ENCODE measurements around the gene CNPY1. TPM values are rescaled to one million over a fixed set of nuclear protein-coding genes. Genes with fewer than 3 reads are reported as not detected.

CNPY1 gene
- total RNA-seq, 2 experiments from 2014 or later = not detected

GRCh38 chr7:155576900-155577508 is 30.6 kb upstream of the CNPY1 start:
- ChIA-PET CTCF (no interaction called here), POLR2A (no interaction called here)
- TF ChIP-seq CTCF (IDR thresholded peaks at IDR 0.05) = no peak
- Histone ChIP-seq H3K27ac (ENCODE audit: low read depth in 1 of 2, low read length in 2 of 2) (no peak overlapping the region), H3K36me3 (ENCODE audit: insufficient read depth, low read length) (no peaks in the 10 kb centered on the region), H3K27me3 (ENCODE audit: control insufficient read depth in 1 of 2, insufficient read depth in 2 of 2, low read length in 2 of 2) (no peaks in the 10 kb centered on the region), H3K4me1 (ENCODE audit: insufficient read depth, low read length) (no peaks in the 10 kb centered on the region), H3K9me3 (ENCODE audit: control insufficient read depth in 1 of 2, insufficient read depth in 1 of 2, low read length in 2 of 2) (no peaks in the 10 kb centered on the region), H3K4me3 (ENCODE audit: low read length) (no peak overlapping the region)
- Mint-ChIP-seq H3K27me3 (peaks cover 17% of the 10 kb centered on the region), H3K9me3 (no peaks in the 10 kb centered on the region), H3K4me1 (ENCODE audit: low read depth) (no peaks in the 10 kb centered on the region), H3K36me3 (ENCODE audit: low read depth) (no peaks in the 10 kb centered on the region), H3K27ac (no peak overlapping the region), H3K4me3 (no peak overlapping the region)
- DNase-seq (no peak), ATAC-seq (ENCODE audit: poor library complexity) (no peak)
- intact Hi-C loops (cut with DNase I, micrococcal nuclease) = no loop called here

DNA sequence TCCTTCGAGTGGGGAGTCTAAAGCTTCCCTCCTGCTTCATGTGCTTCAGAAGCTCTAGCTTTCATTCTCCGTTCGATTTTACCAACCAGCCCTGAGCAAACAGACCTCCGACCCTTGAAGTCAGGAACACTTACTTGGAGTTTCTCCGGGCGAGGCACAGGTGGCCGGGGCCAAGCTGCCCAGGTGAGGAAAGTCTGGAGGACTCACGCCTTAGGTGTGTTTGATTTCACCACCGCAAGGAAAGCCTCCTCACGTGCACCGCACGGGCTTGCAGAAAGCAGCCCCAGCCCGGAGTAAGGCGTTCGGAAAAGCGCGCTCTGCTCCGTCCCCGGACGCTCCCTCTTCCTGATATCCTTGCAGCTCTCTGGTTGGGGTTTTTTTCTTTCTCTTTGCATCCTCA is 30.1 kb upstream of the CNPY1 start:
- TF ChIP-seq CTCF (IDR thresholded peaks at IDR 0.05) = no peak
- H3K9me3 Mint-ChIP-seq = no peaks in the 10 kb centered on the region
- Histone ChIP-seq H3K4me1 (ENCODE audit: insufficient read depth, low read length) (no peaks in the 10 kb centered on the region), H3K27ac (ENCODE audit: low read depth in 1 of 2, low read length in 2 of 2) (no peak overlapping the region), H3K27me3 (ENCODE audit: control insufficient read depth in 1 of 2, insufficient read depth in 2 of 2, low read length in 2 of 2) (peaks cover 0 to 4% of the 10 kb centered on the region in 2 experiments), H3K9me3 (ENCODE audit: control insufficient read depth in 1 of 2, insufficient read depth in 1 of 2, low read length in 2 of 2) (no peaks in the 10 kb centered on the region), H3K36me3 (ENCODE audit: insufficient read depth, low read length) (no peaks in the 10 kb centered on the region), H3K4me3 (ENCODE audit: low read length) (no peak overlapping the region)
- ATAC-seq (ENCODE audit: poor library complexity) = no peak
- no peaks in the 10 kb centered on the region for H3K36me3 Mint-ChIP-seq (ENCODE audit: low read depth)
- intact Hi-C loops (cut with DNase I, micrococcal nuclease) = no loop called here
- CTCF ChIA-PET = no interaction called here
- DNase-seq = no peak
- no peaks in the 10 kb centered on the region for H3K4me1 Mint-ChIP-seq (ENCODE audit: low read depth)
- no peak overlapping the region for H3K4me3 Mint-ChIP-seq
- POLR2A ChIA-PET = no interaction called here
- H3K27me3 Mint-ChIP-seq = peaks cover 17% of the 10 kb centered on the region
- no peak overlapping the region for H3K27ac Mint-ChIP-seq

DNA sequence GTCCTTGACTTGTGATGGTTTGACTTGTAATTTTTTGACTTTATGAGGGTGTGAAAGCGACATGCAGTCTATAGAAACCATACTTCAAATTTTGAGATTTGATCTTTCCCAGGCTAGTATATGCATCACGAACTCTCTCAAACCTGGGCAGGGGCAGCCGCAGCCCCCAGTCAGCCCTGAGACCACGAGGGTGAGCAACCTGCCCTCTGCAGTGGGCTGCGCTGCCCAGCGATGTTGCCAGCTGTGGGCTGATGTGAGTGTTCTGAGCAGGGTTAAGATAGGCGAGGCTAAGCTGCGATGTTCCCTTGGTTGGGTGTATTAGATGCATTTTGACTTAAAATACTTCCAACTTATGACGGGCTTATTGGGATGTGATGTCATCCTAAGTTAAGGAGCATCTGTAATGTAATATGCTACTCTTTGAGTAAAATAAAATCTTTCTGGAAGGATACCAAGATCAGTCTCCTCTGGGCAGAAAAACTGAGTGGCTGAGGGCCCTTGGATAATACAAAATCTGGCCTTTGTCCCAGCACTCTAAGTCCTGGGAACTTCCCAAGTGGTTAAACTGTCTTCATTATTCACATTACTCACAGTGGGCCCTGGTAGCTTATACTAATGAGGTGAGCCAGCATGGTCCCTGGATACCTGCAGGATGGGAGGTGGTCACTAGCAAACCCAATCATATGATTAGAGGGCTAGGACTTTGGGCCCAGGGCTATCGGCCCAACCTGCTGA is 28.4 kb upstream of the CNPY1 start:
- Histone ChIP-seq H3K9me3 (ENCODE audit: control insufficient read depth in 1 of 2, insufficient read depth in 1 of 2, low read length in 2 of 2) (no peaks in the 10 kb centered on the region), H3K36me3 (ENCODE audit: insufficient read depth, low read length) (no peaks in the 10 kb centered on the region), H3K27me3 (ENCODE audit: control insufficient read depth in 1 of 2, insufficient read depth in 2 of 2, low read length in 2 of 2) (peaks cover 0 to 6% of the 10 kb centered on the region in 2 experiments), H3K4me3 (ENCODE audit: low read length) (no peak overlapping the region), H3K4me1 (ENCODE audit: insufficient read depth, low read length) (no peaks in the 10 kb centered on the region), H3K27ac (ENCODE audit: low read depth in 1 of 2, low read length in 2 of 2) (no peak overlapping the region)
- intact Hi-C loops (cut with DNase I, micrococcal nuclease) = no loop called here
- Mint-ChIP-seq H3K27me3 (peaks cover 17% of the 10 kb centered on the region), H3K4me3 (no peak overlapping the region), H3K27ac (no peak overlapping the region), H3K36me3 (ENCODE audit: low read depth) (no peaks in the 10 kb centered on the region), H3K9me3 (no peaks in the 10 kb centered on the region), H3K4me1 (ENCODE audit: low read depth) (no peaks in the 10 kb centered on the region)
- DNase-seq = no peak
- POLR2A ChIA-PET = no interaction called here
- CTCF ChIA-PET = no interaction called here
- no peak for ATAC-seq (ENCODE audit: poor library complexity)
- TF ChIP-seq CTCF (IDR thresholded peaks at IDR 0.05) = no peak

Measured in CD4-positive, alpha-beta T cell (primary cell).